ENCODE results near the gene ZC3H10. TPM values are rescaled to one million over a fixed set of nuclear protein-coding genes. Genes with fewer than 3 reads are reported as not detected.

Gene ZC3H10
- total and polyA plus RNA-seq, 2 of the 13 experiments (the other 11 are each of a cell fraction or from before 2014, with no cell fraction given): 0.70 to 2.3 TPM

- DNase-seq (ENCODE audit: low spot score) (no peak), ATAC-seq (no peak), FAIRE-seq (no peak)
- Histone ChIP-seq H3K9me3 (ENCODE audit: low read length) (no peaks in the 10 kb centered on the region), H2AFZ (ENCODE audit: low read length) (no peak overlapping the region), H3K36me3 (replicated peaks in 1 of 2; ENCODE audit: control insufficient read depth in 1 of 2, insufficient read depth in 2 of 2, low read length in 2 of 2) (peaks cover 24 to 57% of the 10 kb centered on the region in 2 experiments), H3K4me2 (ENCODE audit: low read depth, low read length) (peak overlapping the region; percentile 88), H3K27me3 (ENCODE audit: control insufficient read depth in 1 of 2, insufficient read depth in 2 of 2, low read length in 2 of 2) (no peaks in the 10 kb centered on the region), H3K4me1 (ENCODE audit: insufficient read depth, low read length) (peaks cover 35% of the 10 kb centered on the region), H3K27ac (ENCODE audit: extremely low read length, insufficient read depth, low read length) (peak overlapping the region; percentile 76), H3K4me3 (replicated peaks in 1 of 3; ENCODE audit: insufficient read depth in 1 of 3, low read depth in 2 of 3, low read length in 3 of 3) (peak overlapping the region; percentile 48 to 85 (median 74)), H4K20me1 (ENCODE audit: insufficient read depth, low read length) (peaks cover 4% of the 10 kb centered on the region), H3K79me2 (ENCODE audit: insufficient read depth, low read length) (peaks cover 34% of the 10 kb centered on the region), H3K9ac (ENCODE audit: insufficient read depth, low read depth, low read length) (peak overlapping the region; percentile 88)
- ChIA-PET CTCF (ENCODE audit: low intra/inter-chr PET ratio, low total read pairs) (no interaction called here), POLR2A (interaction anchor here (1.0 to 6.5 kb wide), 5 partner anchors 10 to 53 kb away, joined by 3 to 279 read pairs (median 30); partner anchors contain the start of genes ERBB3, ESYT1, MYL6 and RPL41)
- TF ChIP-seq ZNF263 (CRISPR knock-in tag; IDR thresholded peaks at IDR 0.05) (peak; percentile 66), THAP11 (CRISPR knock-in tag; IDR thresholded peaks at IDR 0.05) (no peak), ZNF17 (CRISPR knock-in tag; IDR thresholded peaks at IDR 0.05) (no peak)
- in situ Hi-C loops (cut with HindIII; ENCODE audit: extremely low pct_ligation_motif_present, low pct_unique_long_range_greater_than_20kb): no loop called here
- BruUV-seq (replicated peaks): no TSS peak
- WGBS (ENCODE audit: low lambda C conversion rate): 8% methylated on average over 2 of the region's 2 CpGs
- intact Hi-C loops (cut with micrococcal nuclease; ENCODE audit: unreplicated experiment): loop anchor here (2.0 kb wide), 1 partner anchor 59 kb away; no protein-coding TSS in a partner anchor
These were observed 12.5 kb upstream of the ZC3H10 start for GRCh38 chr12:56105609-56105902.

GRCh38 chr12:56107242-56107641, 10.8 kb upstream of the ZC3H10 start:
- Histone ChIP-seq H3K36me3 (replicated peaks in 1 of 2; ENCODE audit: control insufficient read depth in 1 of 2, insufficient read depth in 2 of 2, low read length in 2 of 2) (peaks cover 21 to 54% of the 10 kb centered on the region in 2 experiments), H3K4me2 (ENCODE audit: low read depth, low read length) (0 out of 2 replicates have a peak overlapping the region, but pooled peaks have one; percentile 88), H4K20me1 (ENCODE audit: insufficient read depth, low read length) (peaks cover 4% of the 10 kb centered on the region), H3K79me2 (ENCODE audit: insufficient read depth, low read length) (peaks cover 34% of the 10 kb centered on the region), H3K9ac (ENCODE audit: insufficient read depth, low read depth, low read length) (0 out of 2 replicates have a peak overlapping the region, but pooled peaks have one; percentile 2), H2AFZ (ENCODE audit: low read length) (no peak overlapping the region), H3K4me3 (replicated peaks in 1 of 3; ENCODE audit: insufficient read depth in 1 of 3, low read depth in 2 of 3, low read length in 3 of 3) (no peak overlapping the region), H3K9me3 (ENCODE audit: low read length) (no peaks in the 10 kb centered on the region), H3K27me3 (ENCODE audit: control insufficient read depth in 1 of 2, insufficient read depth in 2 of 2, low read length in 2 of 2) (no peaks in the 10 kb centered on the region), H3K27ac (ENCODE audit: extremely low read length, insufficient read depth, low read length) (no peak overlapping the region), H3K4me1 (ENCODE audit: insufficient read depth, low read length) (peaks cover 35% of the 10 kb centered on the region)
- ChIA-PET CTCF (ENCODE audit: low intra/inter-chr PET ratio, low total read pairs) (no interaction called here), POLR2A (interaction anchor here (0.6 to 2.0 kb wide), 3 partner anchors 12 to 32 kb away, joined by 3 to 10 read pairs (median 6); partner anchors contain the start of gene ZC3H10)
- no TSS peak for BruUV-seq (replicated peaks)
- in situ Hi-C loops (cut with HindIII; ENCODE audit: extremely low pct_ligation_motif_present, low pct_unique_long_range_greater_than_20kb) (no loop called here), intact Hi-C loops (cut with micrococcal nuclease; ENCODE audit: unreplicated experiment) (no loop called here)
- no peak for ATAC-seq
- 0 out of 2 replicates have a peak, but pooled peaks have one; percentile 6 for TF ChIP-seq RBFOX2 (IDR thresholded peaks at IDR 0.05; ENCODE audit: low read depth, low read length)
- no peak for TF ChIP-seq ZBTB26 (CRISPR knock-in tag; IDR thresholded peaks at IDR 0.05; ENCODE audit: borderline replicate concordance)
- no peak for FAIRE-seq
- DNase-seq (ENCODE audit: low spot score): no peak
- WGBS (ENCODE audit: low lambda C conversion rate): 97% methylated on average over 3 of the region's 3 CpGs

All from HepG2 (cell line).